Chondrocyte (in vitro differentiated cells): ENCODE results near the gene TEAD1. TPM values are rescaled to one million over a fixed set of nuclear protein-coding genes. Genes with fewer than 3 reads are reported as not detected.

Source experiments
- DNase-seq: peaks from one replicate; pipeline ENCODE4 v3.0.0; 2021; ENCODE audit warnings: mixed read lengths, low spot score
- H3K27ac Mint-ChIP-seq: one replicate; pipeline ENCODE4 v1.8.0; 2021; ENCODE audit warnings: mild to moderate bottlenecking, moderate library complexity, mixed read lengths; ENCODE audit not compliant: unreplicated experiment
- H3K27me3 Mint-ChIP-seq: 2 replicates; pipeline ENCODE4 v1.8.0; 2021; ENCODE audit warnings: low read depth, mixed read lengths
- H3K36me3 Mint-ChIP-seq: 2 replicates; pipeline ENCODE4 v1.8.0; 2021; ENCODE audit warnings: low read depth, mixed read lengths
- H3K4me1 Mint-ChIP-seq: 2 replicates; pipeline ENCODE4 v1.8.0; 2021; ENCODE audit warnings: low read depth, mild to moderate bottlenecking, mixed read lengths
- H3K4me3 Mint-ChIP-seq: one replicate; pipeline ENCODE4 v1.8.0; 2021; ENCODE audit warnings: mild to moderate bottlenecking, moderate library complexity, mixed read lengths; ENCODE audit not compliant: unreplicated experiment
- H3K9me3 Mint-ChIP-seq: 2 replicates; pipeline ENCODE4 v1.8.0; 2021; ENCODE audit warnings: low read depth, mixed read lengths
- total RNA-seq: library from RNA; stranded (reverse); gene quantifications from 3 replicates; pipeline ENCODE4 v1.2.1, GENCODE V29; 2021
- TF ChIP-seq, protein P1 (sequence below): fragments of 200-600 bp; sonication (generic); IDR thresholded peaks from 2 replicates; pipeline ENCODE4 v1.5.0; 2021; ENCODE audit warnings: antibody characterized with exemption, mild to moderate bottlenecking, moderate library complexity

TEAD1 gene
- total RNA-seq, 1 donor from 2014 or later, result 137 TPM

DNA sequence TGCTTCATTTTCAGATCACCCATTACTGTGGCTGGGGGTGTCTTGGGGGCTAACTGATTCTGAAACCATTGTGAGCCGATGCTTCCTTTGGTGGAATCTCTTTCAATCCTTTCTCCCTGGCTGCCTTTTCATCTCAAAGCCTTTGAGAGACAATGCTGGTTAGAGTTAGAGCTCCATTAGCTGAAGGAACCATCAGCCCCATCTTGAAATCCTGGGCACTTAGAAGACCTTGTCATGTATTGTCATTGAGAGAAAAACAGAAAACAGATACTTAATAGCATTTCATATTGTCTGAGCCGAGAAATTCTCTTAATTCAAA, 6.7 kb downstream of the TEAD1 start:
- Mint-ChIP-seq H3K9me3 (no peaks in the 10 kb centered on the region), H3K27ac (peak overlapping the region; percentile 92), H3K4me3 (peak overlapping the region; percentile 63), H3K4me1 (peaks cover 99% of the 10 kb centered on the region), H3K36me3 (no peaks in the 10 kb centered on the region), H3K27me3 (no peaks in the 10 kb centered on the region)
- TF ChIP-seq, protein P1, sequence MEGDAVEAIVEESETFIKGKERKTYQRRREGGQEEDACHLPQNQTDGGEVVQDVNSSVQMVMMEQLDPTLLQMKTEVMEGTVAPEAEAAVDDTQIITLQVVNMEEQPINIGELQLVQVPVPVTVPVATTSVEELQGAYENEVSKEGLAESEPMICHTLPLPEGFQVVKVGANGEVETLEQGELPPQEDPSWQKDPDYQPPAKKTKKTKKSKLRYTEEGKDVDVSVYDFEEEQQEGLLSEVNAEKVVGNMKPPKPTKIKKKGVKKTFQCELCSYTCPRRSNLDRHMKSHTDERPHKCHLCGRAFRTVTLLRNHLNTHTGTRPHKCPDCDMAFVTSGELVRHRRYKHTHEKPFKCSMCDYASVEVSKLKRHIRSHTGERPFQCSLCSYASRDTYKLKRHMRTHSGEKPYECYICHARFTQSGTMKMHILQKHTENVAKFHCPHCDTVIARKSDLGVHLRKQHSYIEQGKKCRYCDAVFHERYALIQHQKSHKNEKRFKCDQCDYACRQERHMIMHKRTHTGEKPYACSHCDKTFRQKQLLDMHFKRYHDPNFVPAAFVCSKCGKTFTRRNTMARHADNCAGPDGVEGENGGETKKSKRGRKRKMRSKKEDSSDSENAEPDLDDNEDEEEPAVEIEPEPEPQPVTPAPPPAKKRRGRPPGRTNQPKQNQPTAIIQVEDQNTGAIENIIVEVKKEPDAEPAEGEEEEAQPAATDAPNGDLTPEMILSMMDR, result no peak
- no peak for DNase-seq

DNA sequence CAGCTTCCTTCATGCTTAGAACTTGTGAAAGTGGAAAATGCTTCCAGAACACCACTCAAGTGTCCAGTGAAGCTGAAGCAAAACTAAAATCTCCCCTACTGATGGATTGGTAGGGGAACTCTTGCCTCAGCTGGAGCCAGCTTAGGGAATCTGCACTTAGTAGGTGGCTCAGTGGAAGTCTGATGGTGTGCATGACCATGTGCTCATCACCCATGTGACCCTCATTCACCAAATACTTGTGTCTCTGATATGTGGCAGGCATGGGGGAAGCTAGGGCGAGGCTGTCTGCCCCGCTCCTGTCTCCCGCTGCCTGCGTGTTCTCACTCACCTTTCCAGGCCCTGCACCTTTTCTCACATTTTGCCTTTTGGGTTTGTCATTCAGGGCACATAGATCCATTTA, 7.2 kb downstream of the TEAD1 start:
- Mint-ChIP-seq H3K4me1 (peaks cover 99% of the 10 kb centered on the region), H3K4me3 (no peak overlapping the region), H3K9me3 (no peaks in the 10 kb centered on the region), H3K27me3 (no peaks in the 10 kb centered on the region), H3K36me3 (no peaks in the 10 kb centered on the region), H3K27ac (peak overlapping the region; percentile 2)
- no peak for DNase-seq
- TF ChIP-seq, protein P1, result no peak

DNA sequence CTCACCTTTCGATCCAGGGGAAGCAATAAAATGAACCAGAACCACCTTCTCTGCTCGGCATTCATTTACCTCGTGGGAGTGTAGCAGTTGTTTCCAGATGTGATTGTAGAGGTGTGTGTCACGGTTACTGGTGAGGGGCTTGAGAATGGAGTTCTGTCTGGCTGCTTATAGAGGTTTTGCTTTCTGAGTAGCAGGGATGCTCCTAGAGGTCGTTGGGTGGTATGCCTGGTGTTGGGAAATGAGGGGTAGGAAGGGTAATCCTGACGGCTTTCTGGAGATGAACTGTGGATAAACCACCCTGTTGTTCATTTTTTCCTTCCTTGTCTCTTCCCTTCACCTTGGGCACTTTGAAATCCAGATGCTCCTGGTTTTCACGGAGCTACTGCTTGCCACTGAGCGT, 8.1 kb downstream of the TEAD1 start:
- Mint-ChIP-seq H3K27ac (no peak overlapping the region), H3K4me3 (no peak overlapping the region), H3K36me3 (no peaks in the 10 kb centered on the region), H3K4me1 (peaks cover 99% of the 10 kb centered on the region), H3K27me3 (no peaks in the 10 kb centered on the region), H3K9me3 (no peaks in the 10 kb centered on the region)
- no peak for DNase-seq
- TF ChIP-seq, protein P1, result no peak

DNA sequence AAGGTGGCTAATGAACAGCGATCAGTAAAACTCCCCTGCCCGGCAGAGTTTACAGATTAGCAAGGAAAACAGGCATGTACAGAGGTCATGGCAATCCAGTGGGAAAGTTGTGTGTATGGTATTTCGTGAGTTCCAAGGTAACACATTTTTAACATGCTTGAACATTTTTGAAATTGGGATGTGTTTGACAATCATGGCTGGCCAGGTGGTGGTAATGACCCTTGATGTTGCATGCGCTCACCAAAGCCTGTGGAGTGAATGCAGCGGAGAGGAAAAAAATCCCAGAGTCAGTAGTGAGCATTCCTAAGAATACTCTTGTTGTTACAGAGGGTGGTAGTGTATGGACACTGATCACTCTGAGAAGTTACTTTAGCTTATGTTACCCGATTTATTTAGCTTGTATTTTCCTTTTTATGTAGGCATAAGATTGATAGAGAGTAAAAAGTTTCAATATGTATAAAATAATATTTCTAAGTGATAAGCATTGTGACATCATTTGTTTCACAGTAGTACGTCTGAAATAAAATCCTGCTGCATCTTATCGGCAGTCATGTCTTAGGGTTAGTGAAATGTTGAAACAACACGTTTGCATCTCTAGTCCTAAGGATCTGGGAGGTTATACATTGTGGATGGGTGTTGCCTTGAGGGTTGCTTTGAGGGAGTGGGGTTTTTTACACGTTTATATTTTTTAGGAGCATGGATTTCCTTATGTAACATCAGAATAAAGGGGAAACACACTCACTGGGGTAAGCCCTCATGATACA, 8.7 kb downstream of the TEAD1 start:
- DNase-seq, result no peak
- H3K4me1 Mint-ChIP-seq, result peaks cover 99% of the 10 kb centered on the region
- H3K27me3 Mint-ChIP-seq, result no peaks in the 10 kb centered on the region
- H3K9me3 Mint-ChIP-seq, result no peaks in the 10 kb centered on the region
- TF ChIP-seq, protein P1, result no peak
- peak overlapping the region; percentile 72 for H3K27ac Mint-ChIP-seq
- no peaks in the 10 kb centered on the region for H3K36me3 Mint-ChIP-seq
- no peak overlapping the region for H3K4me3 Mint-ChIP-seq

DNA sequence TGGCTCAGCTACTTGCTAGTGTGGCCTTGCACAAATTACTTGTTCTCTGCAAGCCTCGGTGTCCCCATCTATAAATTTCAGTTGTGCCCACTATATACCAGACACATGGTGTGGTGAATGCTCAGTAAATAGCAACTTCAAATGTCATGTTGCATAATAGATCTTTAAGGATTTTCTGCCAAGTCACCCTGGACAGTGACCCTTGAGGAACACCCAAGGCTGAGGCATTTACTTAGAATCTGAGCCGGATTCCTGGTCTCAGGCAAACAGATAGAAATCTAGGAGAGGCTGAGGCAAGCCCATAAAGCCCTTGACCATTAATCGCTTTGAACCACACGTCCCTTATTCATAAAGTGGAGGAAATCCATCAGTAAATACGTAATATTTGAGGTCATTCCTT, 9.7 kb downstream of the TEAD1 start:
- no peaks in the 10 kb centered on the region for H3K9me3 Mint-ChIP-seq
- H3K36me3 Mint-ChIP-seq, result no peaks in the 10 kb centered on the region
- H3K4me1 Mint-ChIP-seq, result peaks cover 99% of the 10 kb centered on the region
- no peak overlapping the region for H3K4me3 Mint-ChIP-seq
- H3K27ac Mint-ChIP-seq, result no peak overlapping the region
- TF ChIP-seq, protein P1, result no peak
- DNase-seq, result no peak
- H3K27me3 Mint-ChIP-seq, result no peaks in the 10 kb centered on the region
